OCI-LY1 (cell line): ENCODE measurements around the gene DLG1.

ENCODE experiments used
- H2AFZ ChIP-seq: fragments of 200-600 bp; sonication (generic), shearing (Covaris generic); 2 replicates; pipeline ENCODE4 v1.6.0; 2014; ENCODE audit warnings: antibody characterized with exemption, mild to moderate bottlenecking, low read length
- H3F3A ChIP-seq: fragments of 200-600 bp; sonication (generic), shearing (Covaris generic); 2 replicates; pipeline ENCODE4 v1.6.0; 2014; ENCODE audit warnings: mild to moderate bottlenecking, antibody characterized with exemption, low read length, moderate library complexity; ENCODE audit not compliant: insufficient read depth
- H3K27ac ChIP-seq: fragments of 200-600 bp; sonication (generic); 2 replicates; pipeline ENCODE4 v1.5.1; 2014; ENCODE audit warnings: low read length, mixed run types, mild to moderate bottlenecking, low read depth; ENCODE audit not compliant: poor library complexity, severe bottlenecking
- H3K27me3 ChIP-seq: fragments of 200-600 bp; sonication (generic); 2 replicates; pipeline ENCODE4 v1.6.0; 2014; ENCODE audit warnings: antibody characterized with exemption, mild to moderate bottlenecking, low read length, moderate library complexity; ENCODE audit not compliant: insufficient read depth
- H3K36me3 ChIP-seq: fragments of 200-600 bp; sonication (generic); 2 replicates; pipeline ENCODE4 v1.6.1; 2014; ENCODE audit warnings: mild to moderate bottlenecking, antibody characterized with exemption, low read length, moderate library complexity, mixed read lengths; ENCODE audit not compliant: insufficient read depth
- H3K4me1 ChIP-seq: fragments of 200-600 bp; sonication (generic); 2 replicates; pipeline ENCODE4 v1.5.1; 2014; ENCODE audit warnings: mild to moderate bottlenecking, low read length, moderate library complexity; ENCODE audit not compliant: insufficient read depth, severe bottlenecking
- H3K4me2 ChIP-seq: fragments of 200-600 bp; sonication (generic), shearing (Covaris generic); 2 replicates; pipeline ENCODE4 v1.6.1; 2014; ENCODE audit warnings: low read length
- H3K4me3 ChIP-seq: fragments of 200-600 bp; sonication (generic); 2 replicates; pipeline ENCODE4 v1.5.1; 2014; ENCODE audit warnings: low read length, low read depth, mild to moderate bottlenecking, mixed read lengths; ENCODE audit not compliant: poor library complexity, severe bottlenecking
- H3K79me2 ChIP-seq: fragments of 200-600 bp; shearing (Covaris generic); 2 replicates; pipeline ENCODE4 v1.6.1; 2016; ENCODE audit warnings: mixed run types, low read length, mixed read lengths; ENCODE audit not compliant: insufficient read depth
- H3K9ac ChIP-seq: fragments of 200-600 bp; sonication (generic), shearing (Covaris generic); 2 replicates; pipeline ENCODE4 v1.6.1; 2014; ENCODE audit warnings: mild to moderate bottlenecking, low read length, mixed read lengths
- H3K9me2 ChIP-seq: fragments of 200-600 bp; sonication (generic), shearing (Covaris generic); 2 replicates; pipeline ENCODE4 v1.6.1; 2014; ENCODE audit warnings: low read depth, mild to moderate bottlenecking, low read length, mixed read lengths
- H3K9me3 ChIP-seq: fragments of 200-600 bp; shearing (Covaris generic); 2 replicates; pipeline ENCODE4 v1.6.1; 2014; ENCODE audit warnings: low read length, mixed read lengths
- H4K20me1 ChIP-seq: fragments of 200-600 bp; sonication (generic), shearing (Covaris generic); 2 replicates; pipeline ENCODE4 v1.6.0; 2016; ENCODE audit warnings: mild to moderate bottlenecking, low read length; ENCODE audit not compliant: insufficient read depth
- EZH2 ChIP-seq: fragments of 200-600 bp; sonication (generic), shearing (Covaris generic); IDR thresholded peaks from 2 replicates; pipeline ENCODE4 v1.8.0; 2017; ENCODE audit warnings: borderline replicate concordance, mixed run types, mild to moderate bottlenecking, antibody characterized with exemption, low read length, moderate library complexity, mixed read lengths
- TF ChIP-seq, protein P1 (sequence below): fragments of 200-600 bp; sonication (generic), shearing (Covaris generic); IDR thresholded peaks from 2 replicates; pipeline ENCODE4 v1.5.1; 2017; ENCODE audit warnings: mild to moderate bottlenecking, antibody characterized with exemption, low read length, moderate library complexity, mixed read lengths

DLG1 gene

DNA sequence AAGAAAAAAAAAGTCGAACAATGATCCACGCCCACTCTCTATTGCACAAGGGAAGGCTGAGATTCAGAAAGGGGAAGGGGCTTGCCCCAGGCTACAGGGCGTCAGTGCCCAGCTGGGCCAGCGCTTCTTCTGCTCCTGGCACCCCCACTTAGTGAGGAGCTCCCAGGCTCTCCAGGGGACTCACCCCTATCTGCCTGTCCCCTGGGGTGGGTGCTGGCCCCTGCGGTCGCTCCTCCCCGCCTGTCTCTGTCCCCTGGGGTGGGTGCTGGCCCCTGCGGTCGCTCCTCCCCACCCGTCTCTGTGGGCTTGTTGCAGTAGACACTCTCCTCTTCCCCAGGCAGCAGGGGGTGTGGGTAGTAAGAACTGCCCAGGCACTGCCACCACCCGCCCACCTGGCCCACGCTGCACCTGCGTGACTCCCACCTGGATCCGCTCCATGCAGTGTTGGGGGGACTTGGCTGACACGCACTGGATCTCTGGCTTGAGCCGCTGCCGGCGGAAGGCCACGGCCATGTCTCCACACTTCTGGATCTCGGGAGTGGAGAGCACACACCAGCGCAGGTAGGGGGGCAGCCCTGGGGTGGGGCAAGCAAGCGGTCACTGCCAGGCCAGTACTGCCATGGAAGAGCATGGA, 283.4 kb downstream of the DLG1 start:
- Histone ChIP-seq H3K9me3 (no peaks in the 10 kb centered on the region), H3K36me3 (no peaks in the 10 kb centered on the region), H3F3A (no peaks in the 10 kb centered on the region), H2AFZ (no peak overlapping the region), H3K79me2 (no peaks in the 10 kb centered on the region), H3K9ac (no peak overlapping the region), H3K27me3 (peaks cover 34% of the 10 kb centered on the region), H3K4me3 (no peak overlapping the region), H3K27ac (no peak overlapping the region), H3K4me1 (no peaks in the 10 kb centered on the region), H3K9me2 (no peaks in the 10 kb centered on the region), H4K20me1 (no peaks in the 10 kb centered on the region), H3K4me2 (no peak overlapping the region)
- TF ChIP-seq, protein P1, sequence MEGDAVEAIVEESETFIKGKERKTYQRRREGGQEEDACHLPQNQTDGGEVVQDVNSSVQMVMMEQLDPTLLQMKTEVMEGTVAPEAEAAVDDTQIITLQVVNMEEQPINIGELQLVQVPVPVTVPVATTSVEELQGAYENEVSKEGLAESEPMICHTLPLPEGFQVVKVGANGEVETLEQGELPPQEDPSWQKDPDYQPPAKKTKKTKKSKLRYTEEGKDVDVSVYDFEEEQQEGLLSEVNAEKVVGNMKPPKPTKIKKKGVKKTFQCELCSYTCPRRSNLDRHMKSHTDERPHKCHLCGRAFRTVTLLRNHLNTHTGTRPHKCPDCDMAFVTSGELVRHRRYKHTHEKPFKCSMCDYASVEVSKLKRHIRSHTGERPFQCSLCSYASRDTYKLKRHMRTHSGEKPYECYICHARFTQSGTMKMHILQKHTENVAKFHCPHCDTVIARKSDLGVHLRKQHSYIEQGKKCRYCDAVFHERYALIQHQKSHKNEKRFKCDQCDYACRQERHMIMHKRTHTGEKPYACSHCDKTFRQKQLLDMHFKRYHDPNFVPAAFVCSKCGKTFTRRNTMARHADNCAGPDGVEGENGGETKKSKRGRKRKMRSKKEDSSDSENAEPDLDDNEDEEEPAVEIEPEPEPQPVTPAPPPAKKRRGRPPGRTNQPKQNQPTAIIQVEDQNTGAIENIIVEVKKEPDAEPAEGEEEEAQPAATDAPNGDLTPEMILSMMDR, result no peak
- no peak for TF ChIP-seq EZH2

DNA sequence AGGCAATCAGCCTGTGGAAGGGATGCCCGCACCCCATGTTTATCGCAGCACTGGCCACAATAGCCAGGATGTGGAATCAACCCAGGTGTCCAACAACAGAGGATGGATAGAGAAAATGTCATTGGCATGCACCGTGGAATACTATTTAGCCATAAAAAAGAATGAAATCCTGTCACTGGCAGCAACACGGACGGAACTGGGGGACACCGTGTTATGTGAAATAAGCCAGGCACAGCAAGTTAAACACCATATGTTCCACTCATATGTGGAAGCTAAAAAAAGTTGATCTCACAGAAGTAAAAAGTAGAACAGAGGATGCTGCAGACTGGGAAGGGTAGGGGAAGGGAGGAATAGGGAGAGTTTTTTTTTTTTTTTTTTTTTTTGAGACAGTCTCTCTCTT, 284.4 kb downstream of the DLG1 start:
- Histone ChIP-seq H3K79me2 (no peaks in the 10 kb centered on the region), H3K27ac (no peak overlapping the region), H2AFZ (no peak overlapping the region), H3K27me3 (peaks cover 38% of the 10 kb centered on the region), H3K36me3 (no peaks in the 10 kb centered on the region), H3K9me3 (no peaks in the 10 kb centered on the region), H3K4me3 (no peak overlapping the region), H3K4me1 (no peaks in the 10 kb centered on the region), H4K20me1 (no peaks in the 10 kb centered on the region), H3K9ac (no peak overlapping the region), H3F3A (no peaks in the 10 kb centered on the region), H3K4me2 (no peak overlapping the region), H3K9me2 (no peaks in the 10 kb centered on the region)
- TF ChIP-seq, protein P1, result no peak
- no peak for TF ChIP-seq EZH2

DNA sequence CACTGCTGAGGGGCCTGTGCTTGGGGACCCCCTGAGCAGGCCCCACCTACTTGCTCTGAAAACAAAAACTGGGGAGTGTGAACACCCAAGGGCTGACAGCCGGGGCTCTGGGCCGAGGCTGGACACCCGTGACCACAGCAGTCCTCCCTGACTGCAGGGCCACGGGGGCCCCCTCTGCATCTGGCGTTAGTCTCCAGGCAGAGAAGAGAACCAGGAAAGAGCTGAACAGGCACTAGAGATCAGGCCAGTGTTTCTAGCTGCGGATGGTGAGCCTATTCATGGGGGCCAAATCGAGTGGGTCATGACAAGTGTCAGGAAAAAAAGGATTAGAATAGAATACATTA, 285.9 kb downstream of the DLG1 start:
- no peak overlapping the region for H3K4me3 ChIP-seq
- H3F3A ChIP-seq, result no peaks in the 10 kb centered on the region
- no peak overlapping the region for H2AFZ ChIP-seq
- no peak for TF ChIP-seq EZH2
- TF ChIP-seq, protein P1, result no peak
- H3K9ac ChIP-seq, result no peak overlapping the region
- no peaks in the 10 kb centered on the region for H3K36me3 ChIP-seq
- peaks cover 44% of the 10 kb centered on the region for H3K27me3 ChIP-seq
- no peaks in the 10 kb centered on the region for H3K4me1 ChIP-seq
- H4K20me1 ChIP-seq, result no peaks in the 10 kb centered on the region
- no peaks in the 10 kb centered on the region for H3K79me2 ChIP-seq
- H3K9me3 ChIP-seq, result no peaks in the 10 kb centered on the region
- H3K9me2 ChIP-seq, result no peaks in the 10 kb centered on the region
- H3K27ac ChIP-seq, result no peak overlapping the region
- H3K4me2 ChIP-seq, result no peak overlapping the region
